Medulla oblongata (tissue), 1 donor: ENCODE data around the gene GHRL.
"Not testable (repeated sequence)": the region's sequence is repeated elsewhere in the genome, so short reads cannot be mapped to it uniquely, and the experiment has no call there.

ENCODE experiments used
- DNase-seq: peaks from one replicate; pipeline ENCODE4 v3.0.0-alpha.2; 2015; ENCODE audit errors: extremely low spot score

GHRL gene

GRCh38 chr3:10299175-10299574 lies 6.4 kb upstream of the GHRL start:
- no peak for DNase-seq

GRCh38 chr3:10298064-10298463 lies 5.3 kb upstream of the GHRL start:
- DNase-seq, result not testable (repeated sequence)

- no peak for DNase-seq
These were observed 1.4 kb upstream of the GHRL start for GRCh38 chr3:10294030-10294586.

GRCh38 chr3:10291641-10292040 lies 1.1 kb downstream of the GHRL start:
- no peak for DNase-seq

GRCh38 chr3:10290481-10291176 lies 2.1 kb downstream of the GHRL start:
- no peak for DNase-seq

- DNase-seq, result no peak
These were observed 2.9 kb downstream of the GHRL start for GRCh38 chr3:10289787-10290355.

- DNase-seq, result no peak
These were observed 3.7 kb downstream of the GHRL start for GRCh38 chr3:10289077-10289476.

GRCh38 chr3:10288575-10288960 lies 4.2 kb downstream of the GHRL start:
- no peak for DNase-seq

GRCh38 chr3:10287936-10288574 lies 4.7 kb downstream of the GHRL start:
- no peak for DNase-seq

GRCh38 chr3:10286596-10287295 lies 6.0 kb downstream of the GHRL start:
- peak; percentile 75 for DNase-seq

- no peak for DNase-seq
These were observed 6.6 kb downstream of the GHRL start for GRCh38 chr3:10286133-10286524.

GRCh38 chr3:10285272-10286132 lies 7.2 kb downstream of the GHRL start:
- no peak for DNase-seq

- no peak for DNase-seq
These were observed 8.3 kb downstream of the GHRL start for GRCh38 chr3:10284496-10284895.

- no peak for DNase-seq
These were observed 9.1 kb downstream of the GHRL start for GRCh38 chr3:10283638-10284037.

- DNase-seq, result no peak
These were observed 10.8 kb downstream of the GHRL start for GRCh38 chr3:10281951-10282350.

- DNase-seq, result no peak
These were observed 12.2 kb downstream of the GHRL start for GRCh38 chr3:10280571-10280970.

- no peak for DNase-seq
These were observed 12.6 kb downstream of the GHRL start for GRCh38 chr3:10280177-10280529.

- no peak for DNase-seq
These were observed 13.2 kb downstream of the GHRL start for GRCh38 chr3:10279384-10280176.

GRCh38 chr3:10278501-10278900 lies 14.2 kb downstream of the GHRL start:
- DNase-seq, result no peak

GRCh38 chr3:10277115-10277625 lies 15.6 kb downstream of the GHRL start:
- no peak for DNase-seq
